HepG2 (cell line): ENCODE measurements around the gene CAMTA1.

Experiments used
- BHLHE40 ChIP-seq: IDR thresholded peaks from 2 replicates; pipeline ENCODE4 v1.6.1; 2011; ENCODE audit warnings: low read length, improper control_type of control experiment
- CTCF ChIP-seq: sonication (generic); formaldehyde crosslinking; IDR thresholded peaks from 2 replicates; pipeline ENCODE4 v1.5.0; 2020; ENCODE audit warnings: mild to moderate bottlenecking, missing genetic modification reagents, moderate library complexity
- FOXM1 ChIP-seq: sonication (generic); formaldehyde crosslinking; IDR thresholded peaks from 2 replicates; pipeline ENCODE4 v1.5.0; 2020; ENCODE audit warnings: missing genetic modification reagents
- PBX3 ChIP-seq: sonication (generic); formaldehyde crosslinking; IDR thresholded peaks from 2 replicates; pipeline ENCODE4 v1.8.1; 2023; ENCODE audit warnings: missing genetic modification reagents, inconsistent platforms, borderline replicate concordance
- ZBTB2 ChIP-seq: sonication (generic); formaldehyde crosslinking; IDR thresholded peaks from 2 replicates; pipeline ENCODE4 v1.8.0; 2022; ENCODE audit warnings: low read depth, missing genetic modification reagents

GRCh38 chr1:7151978-7152377, 366.7 kb downstream of the CAMTA1 start:
- TF ChIP-seq FOXM1 (CRISPR knock-in tag) (no peak), PBX3 (CRISPR knock-in tag) (no peak), ZBTB2 (CRISPR knock-in tag) (no peak), BHLHE40 (no peak), CTCF (CRISPR knock-in tag) (no peak)
